ENCODE measurements around the gene KIF21A. TPM values are rescaled to one million over a fixed set of nuclear protein-coding genes. Genes with fewer than 3 reads are reported as not detected.

Gene KIF21A
- total RNA-seq, 2 experiments from 2014 or later = 18.4 to 19.5 TPM

- Mint-ChIP-seq H3K4me3 (no peak overlapping the region), H3K27me3 (ENCODE audit: low read depth) (peaks cover 3% of the 10 kb centered on the region), H3K36me3 (ENCODE audit: low read depth) (peaks cover 4% of the 10 kb centered on the region), H3K4me1 (ENCODE audit: low read depth) (peaks cover 5% of the 10 kb centered on the region), H3K9me3 (ENCODE audit: insufficient read depth) (no peaks in the 10 kb centered on the region), H3K27ac (no peak overlapping the region)
- POLR2A ChIA-PET = no interaction called here
- no peak for ATAC-seq
- no peak for DNase-seq
- CTCF ChIA-PET = interaction anchor here (1.2 to 3.0 kb wide), 2 partner anchors 19 to 699 kb away, joined by 3 to 18 read pairs; no protein-coding TSS in a partner anchor
Observed at GRCh38 chr12:39292125-39292630, 150.7 kb downstream of the KIF21A start.

GRCh38 chr12:39287817-39288216 lies 155.1 kb downstream of the KIF21A start:
- peaks cover 4% of the 10 kb centered on the region for H3K4me1 Mint-ChIP-seq (ENCODE audit: low read depth)
- no peak overlapping the region for H3K4me3 Mint-ChIP-seq
- POLR2A ChIA-PET = no interaction called here
- H3K9me3 Mint-ChIP-seq (ENCODE audit: insufficient read depth) = no peaks in the 10 kb centered on the region
- CTCF ChIA-PET = no interaction called here
- H3K27ac Mint-ChIP-seq = no peak overlapping the region
- DNase-seq (no peak), ATAC-seq (no peak)
- no peaks in the 10 kb centered on the region for H3K36me3 Mint-ChIP-seq (ENCODE audit: low read depth)
- H3K27me3 Mint-ChIP-seq (ENCODE audit: low read depth) = peaks cover 13% of the 10 kb centered on the region

- Mint-ChIP-seq H3K27ac (no peak overlapping the region), H3K27me3 (ENCODE audit: low read depth) (peaks cover 13% of the 10 kb centered on the region), H3K4me1 (ENCODE audit: low read depth) (peaks cover 4% of the 10 kb centered on the region), H3K9me3 (ENCODE audit: insufficient read depth) (no peaks in the 10 kb centered on the region), H3K4me3 (no peak overlapping the region), H3K36me3 (ENCODE audit: low read depth) (no peaks in the 10 kb centered on the region)
- CTCF ChIA-PET = interaction anchor here (1.8 kb wide), 1 partner anchor 14 kb away, joined by 8 read pairs; no protein-coding TSS in a partner anchor
- no peak for ATAC-seq
- POLR2A ChIA-PET = no interaction called here
- no peak for DNase-seq
Observed at GRCh38 chr12:39287409-39287808, 155.5 kb downstream of the KIF21A start.

GRCh38 chr12:39278426-39278825 lies 164.5 kb downstream of the KIF21A start:
- Mint-ChIP-seq H3K4me1 (ENCODE audit: low read depth) (no peaks in the 10 kb centered on the region), H3K27ac (no peak overlapping the region), H3K9me3 (ENCODE audit: insufficient read depth) (no peaks in the 10 kb centered on the region), H3K27me3 (ENCODE audit: low read depth) (peaks cover 15% of the 10 kb centered on the region), H3K4me3 (no peak overlapping the region), H3K36me3 (ENCODE audit: low read depth) (no peaks in the 10 kb centered on the region)
- CTCF ChIA-PET = no interaction called here
- POLR2A ChIA-PET = no interaction called here
- DNase-seq = no peak
- no peak for ATAC-seq

- no peaks in the 10 kb centered on the region for H3K9me3 Mint-ChIP-seq (ENCODE audit: insufficient read depth)
- H3K27ac Mint-ChIP-seq = no peak overlapping the region
- no peaks in the 10 kb centered on the region for H3K4me1 Mint-ChIP-seq (ENCODE audit: low read depth)
- DNase-seq (no peak), ATAC-seq (no peak)
- no peak overlapping the region for H3K4me3 Mint-ChIP-seq
- peaks cover 10% of the 10 kb centered on the region for H3K27me3 Mint-ChIP-seq (ENCODE audit: low read depth)
- ChIA-PET CTCF (no interaction called here), POLR2A (no interaction called here)
- H3K36me3 Mint-ChIP-seq (ENCODE audit: low read depth) = no peaks in the 10 kb centered on the region
Observed at GRCh38 chr12:39277416-39277815, 165.5 kb downstream of the KIF21A start.

GRCh38 chr12:39275846-39276245 lies 167.1 kb downstream of the KIF21A start:
- H3K27ac Mint-ChIP-seq = no peak overlapping the region
- no peak overlapping the region for H3K4me3 Mint-ChIP-seq
- CTCF ChIA-PET = interaction anchor here (1.0 kb wide), 1 partner anchor 10 kb away, joined by 3 read pairs; no protein-coding TSS in a partner anchor
- H3K27me3 Mint-ChIP-seq (ENCODE audit: low read depth) = peaks cover 13% of the 10 kb centered on the region
- no peaks in the 10 kb centered on the region for H3K36me3 Mint-ChIP-seq (ENCODE audit: low read depth)
- DNase-seq = no peak
- no peak for ATAC-seq
- H3K9me3 Mint-ChIP-seq (ENCODE audit: insufficient read depth) = no peaks in the 10 kb centered on the region
- no peaks in the 10 kb centered on the region for H3K4me1 Mint-ChIP-seq (ENCODE audit: low read depth)
- POLR2A ChIA-PET = no interaction called here

GRCh38 chr12:39272871-39273655 lies 169.9 kb downstream of the KIF21A start:
- Mint-ChIP-seq H3K36me3 (ENCODE audit: low read depth) (no peaks in the 10 kb centered on the region), H3K27me3 (ENCODE audit: low read depth) (peaks cover 13% of the 10 kb centered on the region), H3K9me3 (ENCODE audit: insufficient read depth) (no peaks in the 10 kb centered on the region), H3K4me1 (ENCODE audit: low read depth) (no peaks in the 10 kb centered on the region), H3K27ac (no peak overlapping the region), H3K4me3 (no peak overlapping the region)
- CTCF ChIA-PET = interaction anchor here (0.6 to 2.1 kb wide), 23 partner anchors 9 to 945 kb away, joined by 3 to 18 read pairs (median 3); no protein-coding TSS in a partner anchor
- POLR2A ChIA-PET = no interaction called here
- ATAC-seq = no peak
- DNase-seq = peak; percentile 31

GRCh38 chr12:39269492-39269891 lies 173.4 kb downstream of the KIF21A start:
- Mint-ChIP-seq H3K9me3 (ENCODE audit: insufficient read depth) (no peaks in the 10 kb centered on the region), H3K36me3 (ENCODE audit: low read depth) (no peaks in the 10 kb centered on the region), H3K27ac (no peak overlapping the region), H3K4me1 (ENCODE audit: low read depth) (no peaks in the 10 kb centered on the region), H3K27me3 (ENCODE audit: low read depth) (peaks cover 7% of the 10 kb centered on the region), H3K4me3 (no peak overlapping the region)
- DNase-seq (no peak), ATAC-seq (no peak)
- POLR2A ChIA-PET = no interaction called here
- CTCF ChIA-PET = no interaction called here

GRCh38 chr12:39267886-39268285 lies 175.0 kb downstream of the KIF21A start:
- H3K4me1 Mint-ChIP-seq (ENCODE audit: low read depth) = no peaks in the 10 kb centered on the region
- DNase-seq = no peak
- peaks cover 5% of the 10 kb centered on the region for H3K27me3 Mint-ChIP-seq (ENCODE audit: low read depth)
- POLR2A ChIA-PET = no interaction called here
- H3K27ac Mint-ChIP-seq = no peak overlapping the region
- CTCF ChIA-PET = no interaction called here
- no peaks in the 10 kb centered on the region for H3K36me3 Mint-ChIP-seq (ENCODE audit: low read depth)
- no peak for ATAC-seq
- no peaks in the 10 kb centered on the region for H3K9me3 Mint-ChIP-seq (ENCODE audit: insufficient read depth)
- no peak overlapping the region for H3K4me3 Mint-ChIP-seq

- H3K4me1 Mint-ChIP-seq (ENCODE audit: low read depth) = no peaks in the 10 kb centered on the region
- DNase-seq (no peak), ATAC-seq (no peak)
- H3K9me3 Mint-ChIP-seq (ENCODE audit: insufficient read depth) = no peaks in the 10 kb centered on the region
- no peak overlapping the region for H3K27ac Mint-ChIP-seq
- no peaks in the 10 kb centered on the region for H3K36me3 Mint-ChIP-seq (ENCODE audit: low read depth)
- no peaks in the 10 kb centered on the region for H3K27me3 Mint-ChIP-seq (ENCODE audit: low read depth)
- CTCF ChIA-PET = no interaction called here
- POLR2A ChIA-PET = no interaction called here
- no peak overlapping the region for H3K4me3 Mint-ChIP-seq
Observed at GRCh38 chr12:39252628-39253027, 190.3 kb downstream of the KIF21A start.
